ENCODE results near the gene NOX3.
"Not testable (repeated sequence)": the region's sequence is repeated elsewhere in the genome, so short reads cannot be mapped to it uniquely, and the experiment has no call there.

NOX3 gene

GRCh38 chr6:155485756-155486155 lies 30.1 kb upstream of the NOX3 start:
- Mint-ChIP-seq H3K36me3 (no peaks in the 10 kb centered on the region), H3K27ac (no peak overlapping the region)

GRCh38 chr6:155483858-155484257 lies 28.2 kb upstream of the NOX3 start:
- Mint-ChIP-seq H3K27ac (no peak overlapping the region), H3K4me1 (no peaks in the 10 kb centered on the region), H3K36me3 (no peaks in the 10 kb centered on the region), H3K9me3 (no peaks in the 10 kb centered on the region), H3K4me3 (no peak overlapping the region)
- DNase-seq (ENCODE audit: low spot score in 2 of 2) = no peak
- ATAC-seq = no peak

More at GRCh38 chr6:155485756-155486155, 30.1 kb upstream of the NOX3 start:
- DNase-seq (ENCODE audit: low spot score in 2 of 2) = no peak
- H3K4me1 Mint-ChIP-seq = no peaks in the 10 kb centered on the region
- ATAC-seq = no peak
- no peak overlapping the region for H3K4me3 Mint-ChIP-seq
- no peaks in the 10 kb centered on the region for H3K9me3 Mint-ChIP-seq

GRCh38 chr6:155481215-155481614 lies 25.6 kb upstream of the NOX3 start:
- Mint-ChIP-seq H3K36me3 (no peaks in the 10 kb centered on the region), H3K4me1 (no peaks in the 10 kb centered on the region), H3K9me3 (no peaks in the 10 kb centered on the region), H3K4me3 (no peak overlapping the region), H3K27ac (no peak overlapping the region)
- no peak for DNase-seq (ENCODE audit: low spot score in 2 of 2)
- ATAC-seq = no peak

GRCh38 chr6:155473741-155474140 lies 18.1 kb upstream of the NOX3 start:
- Mint-ChIP-seq H3K27ac (no peak overlapping the region), H3K36me3 (no peaks in the 10 kb centered on the region), H3K4me1 (no peaks in the 10 kb centered on the region), H3K9me3 (peaks cover 4% of the 10 kb centered on the region), H3K4me3 (no peak overlapping the region)
- no peak for DNase-seq (ENCODE audit: low spot score in 2 of 2)
- no peak for ATAC-seq

- no peaks in the 10 kb centered on the region for H3K36me3 Mint-ChIP-seq
- peaks cover 8% of the 10 kb centered on the region for H3K9me3 Mint-ChIP-seq
- H3K27ac Mint-ChIP-seq = no peak overlapping the region
- DNase-seq (ENCODE audit: low spot score in 2 of 2) = no peak
- ATAC-seq = no peak
- no peak overlapping the region for H3K4me3 Mint-ChIP-seq
- no peaks in the 10 kb centered on the region for H3K4me1 Mint-ChIP-seq
These were observed 17.2 kb upstream of the NOX3 start for GRCh38 chr6:155472886-155473285.

GRCh38 chr6:155470979-155471616 lies 15.5 kb upstream of the NOX3 start:
- ATAC-seq; H3K9me3 Mint-ChIP-seq; H3K36me3 Mint-ChIP-seq; H3K27ac Mint-ChIP-seq; H3K4me3 Mint-ChIP-seq; H3K4me1 Mint-ChIP-seq; DNase-seq (ENCODE audit: low spot score in 2 of 2): not testable (repeated sequence)

- H3K27ac Mint-ChIP-seq; DNase-seq (ENCODE audit: low spot score in 2 of 2); H3K4me3 Mint-ChIP-seq; H3K36me3 Mint-ChIP-seq; H3K4me1 Mint-ChIP-seq; ATAC-seq: not testable (repeated sequence)
- peaks cover 13% of the 10 kb centered on the region for H3K9me3 Mint-ChIP-seq
These were observed 12.9 kb upstream of the NOX3 start for GRCh38 chr6:155468543-155468942.

- Mint-ChIP-seq H3K4me1 (no peaks in the 10 kb centered on the region), H3K27ac (no peak overlapping the region), H3K36me3 (no peaks in the 10 kb centered on the region), H3K9me3 (peaks cover 13% of the 10 kb centered on the region), H3K4me3 (no peak overlapping the region)
- ATAC-seq = no peak
- no peak for DNase-seq (ENCODE audit: low spot score in 2 of 2)
These were observed 10.9 kb upstream of the NOX3 start for GRCh38 chr6:155466539-155466938.

- no peak for ATAC-seq
- no peak for DNase-seq (ENCODE audit: low spot score in 2 of 2)
- no peaks in the 10 kb centered on the region for H3K4me1 Mint-ChIP-seq
- no peaks in the 10 kb centered on the region for H3K36me3 Mint-ChIP-seq
- no peak overlapping the region for H3K4me3 Mint-ChIP-seq
- no peak overlapping the region for H3K27ac Mint-ChIP-seq
- H3K9me3 Mint-ChIP-seq = peaks cover 3% of the 10 kb centered on the region
These were observed 5.9 kb upstream of the NOX3 start for GRCh38 chr6:155461556-155461955.

GRCh38 chr6:155454471-155454870 lies 1.2 kb downstream of the NOX3 start:
- no peak for ATAC-seq
- no peak for DNase-seq (ENCODE audit: low spot score in 2 of 2)
- Mint-ChIP-seq H3K9me3 (no peaks in the 10 kb centered on the region), H3K36me3 (no peaks in the 10 kb centered on the region), H3K27ac (no peak overlapping the region), H3K4me1 (no peaks in the 10 kb centered on the region), H3K4me3 (no peak overlapping the region)

GRCh38 chr6:155454008-155454407 lies 1.6 kb downstream of the NOX3 start:
- no peaks in the 10 kb centered on the region for H3K36me3 Mint-ChIP-seq
- ATAC-seq = no peak
- DNase-seq (ENCODE audit: low spot score in 2 of 2) = no peak
- peaks cover 4% of the 10 kb centered on the region for H3K4me1 Mint-ChIP-seq
- H3K4me3 Mint-ChIP-seq = no peak overlapping the region
- H3K27ac Mint-ChIP-seq = no peak overlapping the region
- H3K9me3 Mint-ChIP-seq = no peaks in the 10 kb centered on the region

GRCh38 chr6:155452576-155452975 lies 3.1 kb downstream of the NOX3 start:
- H3K9me3 Mint-ChIP-seq = no peaks in the 10 kb centered on the region
- H3K4me3 Mint-ChIP-seq = no peak overlapping the region
- H3K4me1 Mint-ChIP-seq = peaks cover 5% of the 10 kb centered on the region
- no peak overlapping the region for H3K27ac Mint-ChIP-seq
- ATAC-seq = no peak
- no peak for DNase-seq (ENCODE audit: low spot score in 2 of 2)
- no peaks in the 10 kb centered on the region for H3K36me3 Mint-ChIP-seq

- not testable (repeated sequence) for H3K4me1 Mint-ChIP-seq; ATAC-seq; H3K36me3 Mint-ChIP-seq; H3K9me3 Mint-ChIP-seq; H3K27ac Mint-ChIP-seq; DNase-seq (ENCODE audit: low spot score in 2 of 2); H3K4me3 Mint-ChIP-seq
These were observed 4.1 kb downstream of the NOX3 start for GRCh38 chr6:155451530-155451929.

GRCh38 chr6:155450240-155450581 lies 5.4 kb downstream of the NOX3 start:
- H3K4me3 Mint-ChIP-seq = no peak overlapping the region
- H3K4me1 Mint-ChIP-seq = peaks cover 10% of the 10 kb centered on the region
- H3K27ac Mint-ChIP-seq = no peak overlapping the region
- no peaks in the 10 kb centered on the region for H3K9me3 Mint-ChIP-seq
- DNase-seq (ENCODE audit: low spot score in 2 of 2) = no peak
- ATAC-seq = no peak
- H3K36me3 Mint-ChIP-seq = no peaks in the 10 kb centered on the region

GRCh38 chr6:155449450-155450239 lies 6.0 kb downstream of the NOX3 start:
- ATAC-seq (no peak), DNase-seq (ENCODE audit: low spot score in 2 of 2) (no peak)
- H3K36me3 Mint-ChIP-seq = no peaks in the 10 kb centered on the region
- no peaks in the 10 kb centered on the region for H3K9me3 Mint-ChIP-seq
- H3K4me1 Mint-ChIP-seq = peaks cover 13% of the 10 kb centered on the region
- H3K27ac Mint-ChIP-seq = no peak overlapping the region
- H3K4me3 Mint-ChIP-seq = no peak overlapping the region

GRCh38 chr6:155448668-155449449 lies 6.8 kb downstream of the NOX3 start:
- no peak for ATAC-seq
- no peak overlapping the region for H3K4me3 Mint-ChIP-seq

More at GRCh38 chr6:155448668-155449449, 6.8 kb downstream of the NOX3 start:
- H3K4me1 Mint-ChIP-seq = peaks cover 19% of the 10 kb centered on the region
- H3K9me3 Mint-ChIP-seq = no peaks in the 10 kb centered on the region
- no peak for DNase-seq (ENCODE audit: low spot score in 2 of 2)
- no peak overlapping the region for H3K27ac Mint-ChIP-seq
- H3K36me3 Mint-ChIP-seq = no peaks in the 10 kb centered on the region
